ENCODE measurements around the gene ZNF417.
"Not testable (repeated sequence)": the region's sequence is repeated elsewhere in the genome, so short reads cannot be mapped to it uniquely, and the experiment has no call there.

The ZNF417 gene

DNA sequence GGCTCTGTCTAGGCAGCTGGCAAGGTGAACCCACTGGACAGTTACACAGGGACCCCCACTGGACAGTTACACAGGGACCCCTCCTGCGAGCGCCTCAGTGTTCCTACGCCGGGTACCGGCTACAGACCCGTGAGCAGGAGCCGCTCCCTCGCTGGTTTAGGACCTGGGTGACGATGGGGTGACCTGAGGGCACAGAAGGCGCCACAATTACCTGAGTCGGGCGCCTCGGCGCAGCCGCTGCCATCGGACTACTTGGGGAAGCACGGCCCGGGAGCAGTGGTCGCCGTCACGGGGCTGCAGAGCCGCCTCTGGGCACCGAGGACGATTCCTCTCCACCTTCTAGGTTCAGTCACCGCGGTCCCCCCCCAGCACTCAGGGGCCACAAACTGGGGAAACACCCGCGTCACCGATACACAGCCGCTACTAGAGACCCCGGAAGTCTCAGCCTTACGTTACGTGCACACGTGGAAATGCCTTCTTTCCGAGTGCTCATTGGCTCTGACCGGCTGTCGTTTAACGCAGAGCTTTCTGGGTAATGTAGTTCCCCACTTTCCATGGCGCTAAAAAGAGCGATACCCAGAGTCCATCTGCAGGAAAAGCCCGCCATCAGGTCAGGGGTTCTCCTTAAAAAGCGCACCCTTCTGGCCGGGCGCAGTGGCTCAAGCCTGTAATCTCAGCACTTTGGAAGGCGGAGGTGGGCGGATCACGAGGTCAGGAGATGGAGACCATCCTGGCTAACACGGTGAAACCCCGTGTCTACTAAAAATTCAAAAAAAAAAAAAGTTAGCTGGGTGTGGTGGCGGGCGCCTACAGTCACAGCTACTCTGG lies at the start of gene ZNF417:
TSS of gene ZNF417 (minus strand) at position 425 of the 828 bp plus-strand sequence. CDS start at position 244, 181 bp downstream.
- DNase-seq (ENCODE audit: low spot score): peak; percentile 89

DNA sequence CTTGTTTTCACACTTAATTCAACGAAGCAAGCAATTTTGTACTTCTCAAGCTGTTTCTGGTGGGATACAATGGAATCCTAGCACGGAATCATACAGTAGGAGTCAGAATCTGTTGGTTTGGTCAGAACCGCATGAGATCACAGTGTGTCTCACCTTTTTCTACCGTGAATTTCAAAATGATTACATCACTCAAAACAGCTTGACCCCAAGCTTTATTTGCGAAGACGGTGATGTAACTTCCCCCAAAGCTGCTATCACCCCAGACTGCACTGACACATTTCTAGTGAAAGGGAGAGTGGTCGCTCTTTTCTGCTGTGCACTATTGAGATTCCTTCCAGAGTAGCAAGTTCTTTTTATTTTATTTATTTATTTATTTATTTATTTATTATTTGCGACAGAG lies 48.4 kb upstream of the ZNF417 start:
- no peak for DNase-seq (ENCODE audit: low spot score)

DNA sequence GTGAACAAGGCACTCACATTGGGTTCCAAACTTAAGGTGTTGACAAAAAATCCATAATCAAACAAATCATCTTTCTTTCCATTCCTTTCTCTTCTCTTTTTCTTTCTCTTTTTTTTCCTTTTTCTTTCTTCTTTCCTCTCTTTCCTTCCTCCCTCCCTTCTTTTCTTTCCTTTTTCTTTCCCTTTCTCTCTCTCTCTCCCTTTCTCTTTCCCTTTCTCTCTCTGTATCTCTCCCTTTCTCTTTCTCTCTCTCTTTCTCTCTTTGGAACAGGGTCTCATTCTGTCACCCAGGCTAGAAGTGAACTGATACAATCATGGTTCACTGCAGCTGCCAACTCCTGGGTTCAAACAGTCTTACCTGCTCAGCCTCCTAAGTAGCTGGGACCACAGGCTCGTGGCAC lies 45.4 kb upstream of the ZNF417 start:
- DNase-seq (ENCODE audit: low spot score): no peak

DNA sequence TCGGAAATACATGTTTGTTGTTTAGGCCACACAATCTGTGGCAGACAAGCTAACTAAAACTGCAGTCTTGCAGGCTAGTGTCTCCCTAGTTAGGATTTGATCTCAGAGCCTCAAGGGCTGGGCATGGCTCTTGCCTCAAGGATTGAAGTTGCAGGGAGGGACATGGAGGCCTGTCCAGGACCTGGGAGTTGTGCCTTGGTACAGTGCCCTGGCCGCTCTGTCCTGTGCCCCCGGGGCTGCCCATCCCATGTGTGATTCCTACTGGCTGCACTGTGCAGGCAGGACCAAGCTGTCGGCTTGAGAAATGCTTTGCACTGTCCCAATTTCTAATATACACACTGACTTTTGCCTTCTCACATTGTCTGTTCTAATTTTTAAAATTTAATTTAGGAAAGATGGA lies 38.6 kb upstream of the ZNF417 start:
- no peak for DNase-seq (ENCODE audit: low spot score)

DNA sequence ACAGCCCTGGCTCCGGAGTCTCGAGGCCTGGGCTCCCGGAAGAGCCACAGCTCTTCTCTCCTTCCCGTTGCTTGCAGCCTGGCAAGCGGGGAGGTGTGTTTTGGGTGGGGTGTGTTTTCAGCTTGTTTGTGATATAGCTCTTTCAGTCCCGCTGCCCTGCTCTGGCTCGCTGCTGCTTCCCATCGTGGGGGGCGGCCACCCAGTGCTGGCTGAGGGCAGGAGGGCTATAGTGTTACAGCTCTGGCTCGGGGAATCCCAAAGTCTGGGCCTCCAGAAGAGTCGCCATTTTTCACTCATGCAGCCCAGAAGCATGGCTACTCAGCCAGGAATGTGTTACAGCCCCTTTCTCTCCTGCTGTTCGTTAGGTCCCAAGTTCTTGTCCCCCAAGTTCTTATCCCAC lies 33.3 kb upstream of the ZNF417 start:
- no peak for DNase-seq (ENCODE audit: low spot score)

DNA sequence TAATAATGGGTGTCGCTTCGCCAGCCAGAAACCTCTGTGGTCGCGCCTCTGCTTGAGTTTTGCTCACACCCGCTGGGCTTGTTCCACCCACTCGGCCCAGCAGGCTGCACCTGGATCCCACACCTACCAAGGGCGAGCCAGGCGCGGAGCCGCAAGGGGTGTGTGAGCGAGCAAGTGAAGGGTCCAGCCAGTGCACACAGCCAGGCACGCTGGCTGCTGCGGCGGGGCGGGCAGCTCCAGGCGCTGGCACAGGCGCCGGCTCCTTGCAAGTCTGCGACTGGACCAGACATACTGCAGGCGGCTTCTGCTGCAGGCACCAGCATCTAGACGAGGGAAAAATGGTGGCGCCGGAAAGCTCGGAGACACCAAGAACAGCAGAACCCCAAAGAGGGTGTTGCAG lies 32.9 kb upstream of the ZNF417 start:
- no peak for DNase-seq (ENCODE audit: low spot score)

DNA sequence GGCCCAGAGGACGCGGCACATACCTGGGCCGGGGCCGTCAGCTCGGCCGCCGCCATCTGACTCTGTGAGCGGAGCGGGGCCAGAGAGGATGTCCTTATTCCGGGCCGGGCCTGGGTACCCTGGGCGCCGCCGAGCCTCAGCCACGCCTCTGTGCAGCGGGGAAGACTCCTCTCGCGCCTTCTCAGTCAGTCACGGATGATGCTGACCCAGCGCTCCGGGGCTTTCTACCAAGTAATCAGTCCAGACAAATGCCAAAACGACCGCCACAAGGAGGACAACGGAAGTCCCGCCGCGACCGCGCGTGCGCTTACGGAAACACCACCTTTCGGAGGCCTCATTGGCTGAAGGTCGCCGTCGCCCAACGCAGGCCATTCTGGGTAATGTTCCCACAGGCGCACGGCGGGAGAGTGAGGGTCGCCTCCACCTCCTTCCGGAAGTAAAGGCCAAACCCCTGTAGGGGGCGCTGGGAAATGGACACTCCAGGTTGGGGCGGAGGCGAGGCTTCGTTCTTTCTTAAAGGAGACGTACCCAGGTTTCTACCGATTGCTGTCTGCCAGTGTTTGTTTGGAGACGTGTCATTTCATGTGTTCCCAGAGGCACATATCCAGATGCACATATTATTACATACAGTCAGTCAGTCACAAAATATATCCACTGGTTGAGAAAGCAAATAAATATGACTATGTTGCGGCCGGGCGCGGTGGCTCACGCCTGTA lies 31.2 kb upstream of the ZNF417 start, which contains the start of gene ZNF256:
TSS of gene ZNF256 (minus strand) at position 288 of the 716 bp plus-strand sequence. CDS start at position 56, 232 bp downstream.
- peak; percentile 91 for DNase-seq (ENCODE audit: low spot score)

DNA sequence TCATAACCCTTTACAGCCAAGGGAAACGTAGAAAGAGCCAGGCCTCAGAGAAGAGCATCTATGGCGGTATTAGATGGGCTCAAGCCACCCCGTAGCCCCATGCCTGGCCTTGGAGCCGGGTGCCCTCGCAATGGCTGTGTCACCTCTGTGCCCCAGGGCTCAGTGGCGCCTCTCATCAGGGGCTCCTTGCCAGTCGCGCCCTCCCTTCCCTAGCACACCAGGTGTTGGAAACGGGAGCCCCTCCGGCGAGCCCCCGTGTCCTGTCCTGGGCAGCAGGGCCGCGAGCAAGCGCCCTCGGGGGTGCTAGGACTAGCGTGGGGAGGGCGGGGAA lies 30.7 kb upstream of the ZNF417 start:
- no peak for DNase-seq (ENCODE audit: low spot score)

DNA sequence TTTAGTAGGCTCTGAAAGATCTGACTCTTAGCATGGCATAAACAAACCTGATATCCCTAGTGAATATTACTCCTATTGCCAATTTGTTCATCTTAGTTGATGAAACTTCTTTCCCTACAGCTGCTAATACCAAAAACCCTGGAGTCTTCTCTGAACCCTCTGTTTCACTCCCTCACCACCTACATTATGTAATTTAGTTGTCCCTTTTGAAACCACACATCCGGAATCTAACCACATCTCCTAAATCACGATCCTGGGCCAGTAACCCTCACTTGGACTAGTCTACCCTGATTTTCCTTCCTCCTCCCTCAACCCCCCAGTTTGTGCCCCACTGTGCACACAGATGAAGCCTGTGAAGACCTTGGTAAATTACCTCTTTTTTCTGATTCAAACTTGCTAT lies 29.9 kb upstream of the ZNF417 start:
- no peak for DNase-seq (ENCODE audit: low spot score)

DNA sequence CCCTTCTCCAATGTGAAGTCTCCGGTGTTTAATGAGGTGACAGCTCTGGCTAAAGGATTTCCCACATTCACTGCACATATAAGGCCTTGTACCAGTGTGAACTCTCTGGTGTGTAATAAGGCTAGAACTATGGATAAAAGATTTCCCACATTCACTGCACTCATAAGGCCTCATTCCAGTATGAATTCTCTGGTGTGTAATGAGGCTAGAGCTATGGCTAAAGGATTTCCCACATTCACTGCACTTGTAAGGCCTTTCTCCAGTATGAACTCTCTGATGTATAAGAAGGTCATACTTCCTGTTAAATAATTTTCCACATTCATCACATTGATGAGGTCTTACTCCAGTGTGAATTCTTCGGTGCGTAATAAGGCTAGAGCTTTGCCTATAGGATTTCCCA lies 25.2 kb upstream of the ZNF417 start:
- no peak for DNase-seq (ENCODE audit: low spot score)

DNA sequence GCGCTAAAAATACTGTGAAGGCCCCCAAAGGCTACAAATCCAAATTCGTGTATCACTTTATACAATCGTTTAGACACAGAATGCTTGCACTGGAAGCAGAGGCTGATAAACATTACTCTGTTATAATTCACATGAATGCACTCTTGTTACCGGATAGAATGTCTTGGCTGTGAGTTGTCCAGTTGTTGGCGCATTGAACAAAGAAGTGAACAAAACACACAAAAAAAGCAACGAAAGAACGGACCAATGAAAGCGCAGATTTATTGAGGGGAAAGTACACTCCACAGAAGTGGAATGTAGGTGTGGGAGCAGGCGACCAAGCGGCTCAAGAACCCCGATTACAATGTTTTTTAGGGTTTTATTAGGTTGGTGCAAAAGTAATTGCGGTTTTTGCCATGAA lies 19.3 kb upstream of the ZNF417 start:
- DNase-seq (ENCODE audit: low spot score): no peak

DNA sequence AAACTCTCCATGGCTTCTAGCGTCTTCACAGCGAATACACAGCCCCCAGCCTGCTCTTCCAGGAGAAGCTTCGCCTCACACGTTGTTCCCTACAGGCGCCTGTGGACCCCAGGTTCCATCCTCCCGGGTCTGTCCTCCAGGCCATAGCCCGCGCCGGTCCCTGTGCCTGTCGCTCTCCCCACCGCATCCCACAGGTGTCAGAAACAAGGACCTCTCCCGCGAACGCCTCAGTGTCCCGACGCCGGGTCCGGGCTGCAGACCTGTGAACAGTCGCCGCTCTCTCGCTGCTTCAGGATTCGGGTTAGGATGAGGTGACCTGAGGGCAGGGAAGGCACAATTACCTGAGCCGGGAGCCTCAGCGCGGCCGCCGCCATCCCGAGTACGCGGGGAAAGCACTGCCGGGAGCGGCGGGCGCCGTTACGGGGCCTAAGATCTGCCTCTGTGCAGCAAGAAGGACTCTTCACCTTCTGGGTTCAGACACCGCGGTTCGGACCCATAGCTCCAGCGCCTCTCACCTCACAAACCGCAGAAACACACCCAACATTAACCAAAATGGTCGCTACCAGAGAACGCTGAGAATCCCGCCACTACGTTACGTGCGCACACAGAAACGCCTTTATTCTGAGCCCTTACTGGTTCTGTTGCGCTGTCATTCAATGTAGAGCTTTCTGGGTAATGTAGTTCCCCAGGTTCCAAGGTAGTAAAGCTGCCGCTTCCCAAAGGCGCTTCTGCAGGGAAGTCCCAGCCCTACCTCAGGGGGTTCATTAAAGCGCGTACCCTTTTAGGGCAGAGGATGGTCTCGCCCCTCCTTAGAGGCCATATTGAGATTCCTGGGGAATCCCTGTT lies 18.7 kb upstream of the ZNF417 start, which contains the start of gene ZNF418:
TSS of gene ZNF418 (minus strand) at position 583 of the 846 bp plus-strand sequence. CDS start 1,580 bp downstream, outside the sequence.
- peak; percentile 57 for DNase-seq (ENCODE audit: low spot score)

DNA sequence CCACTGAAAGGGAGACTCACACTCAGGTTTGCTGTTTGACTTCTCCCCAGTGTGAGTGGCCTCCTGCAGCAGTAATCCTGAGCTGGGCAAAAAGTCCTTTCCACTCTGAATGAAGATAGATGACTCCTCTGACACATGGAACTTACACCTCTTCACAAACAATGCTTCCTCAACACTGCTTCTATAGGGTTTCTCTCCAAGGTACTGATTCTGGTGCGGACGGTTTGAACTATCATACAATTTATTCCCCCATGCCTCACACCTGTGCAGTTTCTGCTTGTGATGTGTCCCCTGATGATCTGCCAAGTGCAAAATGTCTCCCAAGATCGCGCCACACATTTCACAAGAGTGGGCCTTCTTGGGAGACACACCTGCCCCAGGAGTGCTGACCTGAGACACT lies 11.2 kb upstream of the ZNF417 start:
- DNase-seq (ENCODE audit: low spot score): no peak

DNA sequence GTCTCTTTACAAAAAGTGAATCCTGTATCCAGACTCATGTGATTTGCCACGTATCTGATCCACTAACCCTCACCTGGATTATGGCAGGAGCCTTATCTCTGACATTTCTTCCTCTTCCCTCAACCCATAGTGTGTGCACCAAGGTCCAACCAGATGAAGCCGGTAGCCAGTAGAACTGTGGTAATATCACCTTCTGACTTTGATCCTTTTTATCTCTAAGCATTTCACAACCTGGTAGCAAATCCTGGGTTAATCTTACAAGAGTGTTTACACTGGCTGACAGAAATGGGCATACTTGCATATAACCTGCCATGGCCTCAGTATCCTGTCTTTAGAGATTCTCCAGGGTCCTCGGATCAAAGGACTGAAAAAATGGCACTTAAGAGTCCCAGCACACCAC lies 1.9 kb downstream of the ZNF417 start:
- no peak for DNase-seq (ENCODE audit: low spot score)

DNA sequence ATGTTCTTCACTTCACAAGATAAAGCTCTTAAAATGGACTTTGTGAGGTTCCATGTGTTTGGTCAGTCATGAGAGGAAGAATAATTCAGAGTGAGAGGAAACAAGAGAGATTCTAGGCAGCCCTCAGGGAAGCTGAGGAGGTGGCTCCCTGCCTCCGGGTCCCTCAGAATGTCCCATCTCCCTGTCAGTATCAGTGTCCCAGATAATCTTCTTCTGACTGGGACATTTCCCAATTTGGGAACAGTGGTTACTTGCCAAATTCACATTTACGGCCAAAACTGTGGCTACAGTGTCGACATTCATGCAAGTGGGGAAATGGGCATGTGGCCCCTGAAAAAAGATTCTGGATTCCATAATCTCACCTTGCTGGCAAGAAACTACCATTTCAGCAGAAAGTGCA lies 9.0 kb downstream of the ZNF417 start:
- no peak for DNase-seq (ENCODE audit: low spot score)

DNA sequence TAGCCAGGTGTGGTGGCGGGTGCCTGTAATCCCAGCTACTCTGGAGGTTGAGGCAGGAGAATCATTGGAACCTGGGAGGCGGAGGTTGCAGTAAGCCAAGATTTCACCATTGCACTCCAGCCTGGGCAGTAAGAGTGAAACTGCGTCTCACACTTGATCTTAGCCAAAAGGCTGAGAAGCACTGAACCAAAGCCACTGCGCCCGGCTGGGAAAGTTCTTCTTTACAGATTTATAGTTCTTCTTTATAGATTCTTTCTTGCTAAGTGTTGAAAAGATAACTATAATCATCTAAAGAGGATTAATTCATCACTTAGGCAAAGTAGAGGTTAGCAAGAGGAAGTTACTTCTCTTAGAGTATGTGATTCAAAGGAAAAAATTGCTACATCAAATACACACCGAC lies 11.1 kb downstream of the ZNF417 start:
- no peak for DNase-seq (ENCODE audit: low spot score)

DNA sequence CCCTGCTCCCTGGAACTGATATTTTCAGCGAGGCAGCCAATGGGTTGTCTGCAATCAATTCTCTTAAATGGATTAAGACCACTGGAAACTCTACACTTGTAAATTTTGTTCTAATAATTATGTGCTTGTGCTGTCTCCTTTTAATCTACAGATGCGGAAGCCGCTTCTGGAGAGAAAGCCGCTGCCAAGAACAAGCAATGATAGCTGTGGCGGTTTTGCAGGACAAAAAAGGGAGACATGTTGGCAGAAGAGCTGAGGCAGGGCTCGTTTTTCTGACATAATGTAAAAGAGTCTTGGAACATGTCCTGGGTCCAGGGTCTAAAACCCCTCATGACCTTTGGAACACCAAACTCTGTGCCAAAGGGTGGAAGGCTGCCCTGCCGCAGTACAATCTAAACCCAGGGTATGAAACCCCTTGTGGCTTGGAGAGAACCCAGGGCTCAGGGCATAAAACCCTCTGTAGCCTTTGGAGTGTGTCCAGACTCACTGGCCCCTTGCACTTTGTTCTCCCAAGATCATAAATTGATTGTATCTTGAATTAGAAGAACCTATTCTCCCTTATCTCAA lies 12.7 kb downstream of the ZNF417 start:
- DNase-seq (ENCODE audit: low spot score): no peak

DNA sequence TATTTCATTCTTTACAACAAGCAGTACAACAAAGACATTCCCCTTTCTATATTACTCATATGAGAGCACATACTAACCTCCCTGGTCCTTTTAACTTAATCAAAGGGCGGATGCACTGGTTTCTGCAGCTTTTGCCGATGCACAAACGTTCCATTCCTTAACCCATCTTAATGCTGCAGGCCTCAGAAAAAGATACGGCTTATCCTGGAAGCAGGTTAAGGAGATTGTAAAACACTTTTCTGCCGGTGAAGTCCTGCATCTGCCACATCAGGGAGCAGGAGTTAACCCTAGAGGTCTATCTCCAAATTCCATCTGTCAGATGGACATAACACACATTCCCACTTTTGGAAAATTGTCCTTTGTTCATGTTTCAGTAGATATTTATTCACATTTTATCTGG lies 16.1 kb downstream of the ZNF417 start:
- DNase-seq (ENCODE audit: low spot score): no peak

DNA sequence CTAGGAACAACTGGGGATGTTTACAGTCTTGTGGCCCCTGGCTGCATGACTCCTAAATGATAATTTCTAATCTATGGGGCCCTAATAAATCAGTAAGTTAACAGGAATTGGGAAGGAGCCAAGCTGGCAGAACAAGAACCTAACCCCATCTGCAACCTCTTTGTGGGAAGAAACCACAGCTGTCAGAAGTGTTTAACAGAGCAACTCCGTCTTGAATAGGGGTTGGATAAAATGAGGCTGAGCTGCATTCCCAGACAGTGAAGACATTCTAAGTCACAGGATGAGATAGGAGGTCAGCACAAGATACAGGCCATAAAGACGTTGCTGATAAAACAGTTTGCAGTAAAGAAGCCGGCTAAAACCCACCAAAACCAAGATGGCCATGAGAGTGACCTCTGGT lies 25.7 kb downstream of the ZNF417 start:
- not testable (repeated sequence) for DNase-seq (ENCODE audit: low spot score)

DNA sequence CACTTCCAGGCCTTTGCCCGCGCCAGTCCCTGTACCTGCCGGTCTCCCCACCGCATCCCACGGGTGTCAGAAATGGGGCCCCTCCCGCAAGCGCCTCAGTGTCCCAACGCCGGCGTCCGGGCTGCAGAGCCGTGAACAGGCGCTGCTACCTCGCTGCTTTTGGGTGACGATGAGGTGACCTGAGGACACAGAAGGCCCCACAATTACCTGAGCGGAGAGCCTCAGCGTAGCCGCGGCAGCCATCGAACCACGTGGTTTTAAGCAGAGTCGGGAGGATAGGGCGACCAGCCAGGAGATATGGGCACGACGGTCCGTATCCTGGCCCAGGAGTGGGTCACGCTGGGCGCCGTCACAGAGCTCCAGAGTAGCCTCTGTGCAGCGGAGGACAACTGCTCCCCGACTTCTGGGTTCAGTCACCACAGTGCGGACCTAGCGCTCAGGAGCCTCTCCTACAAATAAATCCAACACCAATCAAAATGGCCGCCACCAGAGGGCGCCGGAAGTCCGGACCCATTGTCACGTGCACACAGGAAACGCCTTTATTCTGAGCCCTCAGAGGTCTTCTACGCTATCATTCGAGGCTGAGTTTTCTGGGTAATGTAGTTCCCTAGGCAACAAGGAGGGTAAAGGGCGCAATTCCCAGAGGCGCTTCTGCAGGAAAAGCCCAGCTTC lies 27.7 kb downstream of the ZNF417 start, which contains the start of gene ZNF814:
TSS of gene ZNF814 (minus strand) at position 478 of the 672 bp plus-strand sequence. CDS start at position 243, 235 bp downstream.
- DNase-seq (ENCODE audit: low spot score): peak; percentile 85

DNA sequence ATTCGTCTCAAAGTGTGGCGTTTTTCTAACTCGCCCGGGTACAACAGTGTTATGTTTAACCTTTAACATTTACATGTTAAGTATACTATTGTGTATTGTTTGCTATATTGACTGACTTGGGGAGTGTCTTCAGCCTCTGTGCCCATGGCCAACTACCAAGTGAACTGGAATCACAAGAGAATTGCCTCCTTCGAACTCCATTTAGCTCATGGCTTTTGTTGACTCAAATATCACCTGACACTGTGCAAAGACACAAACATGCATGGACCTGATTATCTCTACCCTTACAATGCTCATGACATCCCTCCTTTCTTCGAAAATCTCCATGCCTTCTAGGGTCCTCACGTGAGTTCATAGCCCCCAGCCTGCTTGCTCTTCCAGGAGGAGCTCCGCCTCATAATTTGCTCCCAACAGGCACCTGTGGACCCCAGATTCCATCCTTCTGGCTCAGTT lies 28.3 kb downstream of the ZNF417 start:
- no peak for DNase-seq (ENCODE audit: low spot score)
